G401 (cell line): Measurements from ENCODE around the gene FCN2. TPM values are rescaled to one million over a fixed set of nuclear protein-coding genes. Genes with fewer than 3 reads are reported as not detected.
"Not testable (repeated sequence)": the region's sequence is repeated elsewhere in the genome, so short reads cannot be mapped to it uniquely, and the experiment has no call there.

Source experiments
- DNase-seq: peaks from one replicate; pipeline ENCODE4 v3.0.0-alpha.2; 2015; ENCODE audit warnings: low spot score
- in situ Hi-C: cut with HindIII; loops from 2 replicates; pipeline ENCODE4 v1.10.0; 2016; ENCODE audit warnings: low sequenced_read_pairs, mixed read lengths
- total RNA-seq: library from RNA; depleted of rRNA; stranded (reverse); fragments of >200 nt; shearing (Covaris generic); gene quantifications from 2 replicates; pipeline ENCODE4 v1.2.3, GENCODE V29; 2014

The FCN2 gene
- total RNA-seq, 1 experiment from 2014 or later = not detected

GRCh38 chr9:134846187-134846586, 34.4 kb upstream of the FCN2 start:
- in situ Hi-C loops = no loop called here
- DNase-seq = no peak

GRCh38 chr9:134846699-134847098, 33.9 kb upstream of the FCN2 start:
- no peak for DNase-seq
- in situ Hi-C loops = no loop called here

- in situ Hi-C loops = no loop called here
- DNase-seq = no peak
Observed at GRCh38 chr9:134847138-134847537, 33.5 kb upstream of the FCN2 start.

GRCh38 chr9:134847752-134848432, 32.7 kb upstream of the FCN2 start:
- no peak for DNase-seq
- in situ Hi-C loops = no loop called here

GRCh38 chr9:134848504-134848903, 32.1 kb upstream of the FCN2 start:
- DNase-seq = no peak
- in situ Hi-C loops = no loop called here

GRCh38 chr9:134850611-134851010, 30.0 kb upstream of the FCN2 start:
- DNase-seq = no peak
- in situ Hi-C loops = no loop called here

GRCh38 chr9:134851020-134851419, 29.6 kb upstream of the FCN2 start:
- in situ Hi-C loops = no loop called here
- no peak for DNase-seq

- DNase-seq = no peak
- in situ Hi-C loops = no loop called here
Observed at GRCh38 chr9:134852906-134853654, 27.5 kb upstream of the FCN2 start.

- in situ Hi-C loops = no loop called here
- no peak for DNase-seq
Observed at GRCh38 chr9:134853893-134854292, 26.7 kb upstream of the FCN2 start.

- in situ Hi-C loops = no loop called here
- no peak for DNase-seq
Observed at GRCh38 chr9:134854541-134854981, 26.0 kb upstream of the FCN2 start.

GRCh38 chr9:134855231-134855899, 25.2 kb upstream of the FCN2 start:
- no peak for DNase-seq
- in situ Hi-C loops = no loop called here

- in situ Hi-C loops = no loop called here
- DNase-seq = no peak
Observed at GRCh38 chr9:134855900-134856377, 24.7 kb upstream of the FCN2 start.

- DNase-seq, in situ Hi-C loops: not testable (repeated sequence)
Observed at GRCh38 chr9:134857451-134857850, 23.2 kb upstream of the FCN2 start.

GRCh38 chr9:134858051-134858841, 22.4 kb upstream of the FCN2 start:
- DNase-seq = no peak
- in situ Hi-C loops = no loop called here

GRCh38 chr9:134860510-134860909, 20.1 kb upstream of the FCN2 start:
- in situ Hi-C loops = no loop called here

GRCh38 chr9:134861595-134862334, 18.8 kb upstream of the FCN2 start:
- no peak for DNase-seq
- in situ Hi-C loops = no loop called here

More at GRCh38 chr9:134860510-134860909, 20.1 kb upstream of the FCN2 start:
- DNase-seq = no peak

- DNase-seq = no peak
- in situ Hi-C loops = no loop called here
Observed at GRCh38 chr9:134863306-134863902, 17.2 kb upstream of the FCN2 start.
